ENCODE data around the gene KLHDC10.
A peak's percentile ranks its signal among the peaks of the same experiment; 100 is the strongest.
"Not testable (repeated sequence)": the region's sequence is repeated elsewhere in the genome, so short reads cannot be mapped to it uniquely, and the experiment has no call there.

KLHDC10 gene

GRCh38 chr7:130055198-130055597 lies 15.1 kb upstream of the KLHDC10 start:
- not testable (repeated sequence) for H3K27me3 ChIP-seq (ENCODE audit: control insufficient read depth, insufficient read depth, low read length); H3K27ac ChIP-seq (ENCODE audit: low read length); H3K9ac ChIP-seq (ENCODE audit: low read length); H3K4me1 ChIP-seq (ENCODE audit: control insufficient read depth, low read depth, low read length); H3K9me3 ChIP-seq (ENCODE audit: control insufficient read depth, low read depth, low read length); H3K4me3 ChIP-seq (ENCODE audit: low read length); H3K36me3 ChIP-seq (ENCODE audit: control insufficient read depth, low read depth, low read length)

DNA sequence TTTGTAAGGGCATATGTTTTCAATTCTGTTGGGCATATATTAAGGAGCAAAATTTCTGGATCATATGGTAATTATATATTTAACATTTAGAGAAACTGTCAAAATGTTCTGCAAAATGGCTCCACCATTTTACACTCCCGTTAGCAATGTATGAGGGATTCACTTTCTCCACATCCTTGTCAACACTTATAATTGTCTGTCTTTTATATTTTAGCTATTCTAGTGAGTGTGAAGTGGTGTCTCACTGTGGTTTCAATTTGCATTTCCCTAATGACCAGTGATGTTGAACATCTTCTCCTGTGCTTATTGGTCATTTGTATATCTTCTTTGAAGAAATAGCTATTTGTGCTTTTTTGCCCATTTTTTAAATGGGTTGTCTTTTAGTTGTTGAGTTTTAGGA lies 8.1 kb upstream of the KLHDC10 start:
- Histone ChIP-seq H3K4me1 (ENCODE audit: control insufficient read depth, low read depth, low read length) (no peaks in the 10 kb centered on the region), H3K9ac (ENCODE audit: low read length) (no peak overlapping the region), H3K27ac (ENCODE audit: low read length) (no peak overlapping the region), H3K9me3 (ENCODE audit: control insufficient read depth, low read depth, low read length) (no peaks in the 10 kb centered on the region), H3K36me3 (ENCODE audit: control insufficient read depth, low read depth, low read length) (no peaks in the 10 kb centered on the region), H3K4me3 (ENCODE audit: low read length) (no peak overlapping the region), H3K27me3 (ENCODE audit: control insufficient read depth, insufficient read depth, low read length) (no peaks in the 10 kb centered on the region)

GRCh38 chr7:130063036-130063435 lies 7.3 kb upstream of the KLHDC10 start:
- no peak overlapping the region for H3K27ac ChIP-seq (ENCODE audit: low read length)
- no peak overlapping the region for H3K4me3 ChIP-seq (ENCODE audit: low read length)
- H3K27me3 ChIP-seq (ENCODE audit: control insufficient read depth, insufficient read depth, low read length): no peaks in the 10 kb centered on the region
- no peaks in the 10 kb centered on the region for H3K36me3 ChIP-seq (ENCODE audit: control insufficient read depth, low read depth, low read length)
- no peaks in the 10 kb centered on the region for H3K9me3 ChIP-seq (ENCODE audit: control insufficient read depth, low read depth, low read length)
- H3K4me1 ChIP-seq (ENCODE audit: control insufficient read depth, low read depth, low read length): no peaks in the 10 kb centered on the region
- H3K9ac ChIP-seq (ENCODE audit: low read length): no peak overlapping the region

GRCh38 chr7:130064580-130064926 lies 5.8 kb upstream of the KLHDC10 start:
- H3K36me3 ChIP-seq (ENCODE audit: control insufficient read depth, low read depth, low read length); H3K4me1 ChIP-seq (ENCODE audit: control insufficient read depth, low read depth, low read length); H3K9me3 ChIP-seq (ENCODE audit: control insufficient read depth, low read depth, low read length); H3K9ac ChIP-seq (ENCODE audit: low read length); H3K4me3 ChIP-seq (ENCODE audit: low read length); H3K27ac ChIP-seq (ENCODE audit: low read length); H3K27me3 ChIP-seq (ENCODE audit: control insufficient read depth, insufficient read depth, low read length): not testable (repeated sequence)

DNA sequence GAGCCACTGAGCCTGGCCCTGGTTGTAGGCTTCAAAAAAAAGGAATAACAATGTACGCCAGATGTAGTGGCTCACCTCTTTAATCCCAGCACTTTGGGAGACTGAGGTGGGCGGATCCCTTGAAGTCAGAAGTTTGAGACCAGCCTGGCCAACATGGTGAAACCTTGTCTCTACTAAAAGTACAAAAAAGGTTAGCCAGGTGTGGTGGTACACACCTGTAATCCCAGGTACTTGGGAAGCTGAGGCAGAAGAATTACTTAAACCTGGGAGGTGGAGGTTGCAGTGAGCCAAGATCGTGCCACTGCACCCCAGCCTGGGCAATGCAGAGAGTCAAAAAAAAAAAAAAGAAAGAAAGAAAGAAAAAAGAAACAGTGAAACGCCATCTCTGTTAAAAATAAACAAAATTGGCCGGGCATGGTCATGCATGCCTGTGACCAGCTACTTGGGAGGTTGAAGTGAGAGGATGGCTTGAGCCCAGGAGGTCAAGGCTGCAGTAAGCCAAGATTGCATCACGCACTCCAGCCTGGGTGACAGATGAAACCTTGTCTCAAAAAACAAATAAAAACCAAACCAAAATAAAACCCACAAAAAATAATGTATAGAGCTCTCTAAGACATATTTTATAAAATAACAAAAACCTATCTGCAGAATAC lies 4.7 kb upstream of the KLHDC10 start:
- Histone ChIP-seq H3K9me3 (ENCODE audit: control insufficient read depth, low read depth, low read length) (no peaks in the 10 kb centered on the region), H3K27me3 (ENCODE audit: control insufficient read depth, insufficient read depth, low read length) (no peaks in the 10 kb centered on the region), H3K27ac (ENCODE audit: low read length) (no peak overlapping the region), H3K4me3 (ENCODE audit: low read length) (no peak overlapping the region), H3K9ac (ENCODE audit: low read length) (no peak overlapping the region), H3K36me3 (ENCODE audit: control insufficient read depth, low read depth, low read length) (no peaks in the 10 kb centered on the region), H3K4me1 (ENCODE audit: control insufficient read depth, low read depth, low read length) (peaks cover 5% of the 10 kb centered on the region)

DNA sequence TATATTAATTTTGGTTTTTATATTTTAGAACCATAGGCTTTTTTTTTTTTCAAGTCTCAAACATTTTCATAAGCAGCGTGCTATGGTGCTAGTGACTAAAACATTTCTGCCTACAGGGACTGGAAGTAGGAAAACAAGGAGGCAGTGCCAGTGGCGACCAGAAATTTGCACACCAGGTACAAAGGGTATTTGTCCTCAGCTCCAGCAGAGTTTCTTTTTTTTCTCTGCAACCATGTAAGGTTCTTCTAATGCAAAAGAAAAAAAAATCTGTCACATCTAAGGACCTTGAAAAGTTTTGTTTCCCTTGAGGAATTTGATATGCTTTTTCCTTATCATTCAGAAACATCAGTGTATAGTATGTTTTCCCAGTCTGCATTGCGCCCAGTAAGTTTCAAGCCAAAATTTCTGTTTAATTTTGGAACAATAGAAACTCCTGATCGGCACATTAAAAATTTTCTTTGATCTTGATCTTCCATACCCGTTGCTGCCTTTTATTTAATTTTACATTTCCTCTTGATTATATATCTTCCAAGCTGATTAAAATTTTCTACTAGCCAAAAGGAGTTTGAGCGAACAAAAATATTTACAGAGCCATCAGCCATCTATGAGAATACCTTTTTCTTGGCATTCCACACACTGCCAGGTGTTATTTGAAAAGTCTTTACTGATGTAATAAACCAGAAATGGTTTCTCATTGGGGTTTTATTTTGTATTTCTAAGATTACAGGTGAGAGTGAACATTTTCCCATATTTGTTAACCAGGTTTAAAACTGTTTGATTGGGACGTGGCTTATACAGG lies 956 bp upstream of the KLHDC10 start:
- Histone ChIP-seq H3K9me3 (ENCODE audit: control insufficient read depth, low read depth, low read length) (no peaks in the 10 kb centered on the region), H3K27ac (ENCODE audit: low read length) (no peak overlapping the region), H3K4me1 (ENCODE audit: control insufficient read depth, low read depth, low read length) (peaks cover 15% of the 10 kb centered on the region), H3K27me3 (ENCODE audit: control insufficient read depth, insufficient read depth, low read length) (no peaks in the 10 kb centered on the region), H3K9ac (ENCODE audit: low read length) (peak overlapping the region; percentile 42), H3K36me3 (ENCODE audit: control insufficient read depth, low read depth, low read length) (no peaks in the 10 kb centered on the region), H3K4me3 (ENCODE audit: low read length) (peak overlapping the region; percentile 85)

GRCh38 chr7:130070861-130071622 lies 708 bp downstream of the KLHDC10 start:
- H3K27me3 ChIP-seq (ENCODE audit: control insufficient read depth, insufficient read depth, low read length): no peaks in the 10 kb centered on the region
- peak overlapping the region; percentile 42 for H3K9ac ChIP-seq (ENCODE audit: low read length)
- H3K9me3 ChIP-seq (ENCODE audit: control insufficient read depth, low read depth, low read length): no peaks in the 10 kb centered on the region
- peaks cover 15% of the 10 kb centered on the region for H3K4me1 ChIP-seq (ENCODE audit: control insufficient read depth, low read depth, low read length)
- peak overlapping the region; percentile 85 for H3K4me3 ChIP-seq (ENCODE audit: low read length)
- H3K36me3 ChIP-seq (ENCODE audit: control insufficient read depth, low read depth, low read length): no peaks in the 10 kb centered on the region
- peak overlapping the region; percentile 39 for H3K27ac ChIP-seq (ENCODE audit: low read length)

GRCh38 chr7:130071701-130072622 lies 1.6 kb downstream of the KLHDC10 start:
- H3K4me3 ChIP-seq (ENCODE audit: low read length): peak overlapping the region; percentile 85
- H3K27ac ChIP-seq (ENCODE audit: low read length): no peak overlapping the region
- H3K36me3 ChIP-seq (ENCODE audit: control insufficient read depth, low read depth, low read length): no peaks in the 10 kb centered on the region
- H3K9ac ChIP-seq (ENCODE audit: low read length): peak overlapping the region; percentile 42
- H3K9me3 ChIP-seq (ENCODE audit: control insufficient read depth, low read depth, low read length): no peaks in the 10 kb centered on the region
- H3K27me3 ChIP-seq (ENCODE audit: control insufficient read depth, insufficient read depth, low read length): no peaks in the 10 kb centered on the region
- H3K4me1 ChIP-seq (ENCODE audit: control insufficient read depth, low read depth, low read length): peaks cover 15% of the 10 kb centered on the region

DNA sequence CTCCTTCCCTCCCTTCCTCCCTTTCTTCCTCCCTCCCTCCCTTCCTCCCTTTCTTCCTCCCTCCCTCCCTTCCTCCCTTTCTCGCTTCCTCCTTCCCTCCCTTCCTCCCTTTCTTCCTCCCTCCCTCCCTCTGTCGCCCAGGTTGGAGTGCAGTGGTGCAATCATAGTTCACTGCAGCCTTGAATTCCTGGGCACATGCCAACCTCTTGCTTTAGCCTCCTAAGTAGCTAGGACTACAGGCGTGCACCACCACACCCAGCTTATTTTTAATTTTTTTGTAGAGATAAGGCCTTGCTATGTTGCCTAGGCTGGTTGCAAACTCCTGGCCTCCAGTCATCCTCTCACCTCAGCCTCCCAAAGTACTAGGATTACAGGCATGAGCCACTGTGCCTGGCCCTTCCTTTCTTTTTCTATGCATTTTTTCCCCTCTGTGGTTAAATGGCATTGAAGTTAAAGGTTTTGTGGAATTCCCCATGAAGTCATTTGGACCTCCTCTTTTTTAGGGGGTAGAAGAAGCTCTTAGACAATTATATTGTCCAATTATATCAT lies 9.6 kb downstream of the KLHDC10 start:
- Histone ChIP-seq H3K27ac (ENCODE audit: low read length) (no peak overlapping the region), H3K36me3 (ENCODE audit: control insufficient read depth, low read depth, low read length) (no peaks in the 10 kb centered on the region), H3K4me1 (ENCODE audit: control insufficient read depth, low read depth, low read length) (no peaks in the 10 kb centered on the region)

DNA sequence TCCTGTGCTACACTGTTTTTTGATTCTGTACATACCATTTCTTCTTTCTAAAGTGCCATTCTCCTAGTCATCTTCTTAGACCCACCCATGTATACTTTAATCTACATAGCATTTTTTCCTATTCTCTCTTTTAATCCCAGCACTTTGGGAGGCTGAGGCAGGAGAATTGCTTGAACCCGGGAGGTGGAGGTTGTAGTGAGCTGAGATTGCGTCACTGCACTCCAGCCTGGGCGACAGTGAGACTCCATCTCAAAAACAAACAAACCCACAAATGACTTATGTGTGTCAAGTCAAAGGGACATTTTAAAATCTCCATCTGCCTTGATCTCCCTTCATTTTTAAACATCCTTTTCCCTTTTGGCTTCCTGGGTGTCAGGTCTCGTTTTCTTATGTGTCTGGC lies 13.2 kb downstream of the KLHDC10 start:
- not testable (repeated sequence) for H3K4me1 ChIP-seq (ENCODE audit: control insufficient read depth, low read depth, low read length); H3K36me3 ChIP-seq (ENCODE audit: control insufficient read depth, low read depth, low read length); H3K4me3 ChIP-seq (ENCODE audit: low read length); H3K27ac ChIP-seq (ENCODE audit: low read length); H3K27me3 ChIP-seq (ENCODE audit: control insufficient read depth, insufficient read depth, low read length); H3K9me3 ChIP-seq (ENCODE audit: control insufficient read depth, low read depth, low read length); H3K9ac ChIP-seq (ENCODE audit: low read length)

More for the DNA sequence above, 9.6 kb downstream of the KLHDC10 start:
- no peak overlapping the region for H3K9ac ChIP-seq (ENCODE audit: low read length)
- no peak overlapping the region for H3K4me3 ChIP-seq (ENCODE audit: low read length)
- no peaks in the 10 kb centered on the region for H3K9me3 ChIP-seq (ENCODE audit: control insufficient read depth, low read depth, low read length)
- H3K27me3 ChIP-seq (ENCODE audit: control insufficient read depth, insufficient read depth, low read length): no peaks in the 10 kb centered on the region
